Measurements from ENCODE around the gene S100A8.

Gene S100A8

GRCh38 chr1:153392822-153393221 is 1.9 kb upstream of the S100A8 start:
- DNase-seq (ENCODE audit: low read depth in 2 of 2), result no peak
- no peak overlapping the region for H3K4me3 ChIP-seq (replicated peaks in 1 of 2; ENCODE audit: low read depth in 2 of 2, low read length in 2 of 2)
- TF ChIP-seq CTCF (IDR thresholded peaks at IDR 0.05; ENCODE audit: low read depth, low read length), result no peak

- H3K4me3 ChIP-seq (replicated peaks in 1 of 2; ENCODE audit: low read depth in 2 of 2, low read length in 2 of 2), result no peak overlapping the region
- no peak for TF ChIP-seq CTCF (IDR thresholded peaks at IDR 0.05; ENCODE audit: low read depth, low read length)
- DNase-seq (ENCODE audit: low read depth in 2 of 2), result no peak
Measured at GRCh38 chr1:153392258-153392657, 1.4 kb upstream of the S100A8 start.

GRCh38 chr1:153389973-153390879 is 647 bp downstream of the S100A8 start:
- DNase-seq (ENCODE audit: low read depth in 2 of 2), result no peak
- no peak for TF ChIP-seq CTCF (IDR thresholded peaks at IDR 0.05; ENCODE audit: low read depth, low read length)
- no peak overlapping the region for H3K4me3 ChIP-seq (replicated peaks in 1 of 2; ENCODE audit: low read depth in 2 of 2, low read length in 2 of 2)

- no peak for TF ChIP-seq CTCF (IDR thresholded peaks at IDR 0.05; ENCODE audit: low read depth, low read length)
- H3K4me3 ChIP-seq (replicated peaks in 1 of 2; ENCODE audit: low read depth in 2 of 2, low read length in 2 of 2), result no peak overlapping the region
- DNase-seq (ENCODE audit: low read depth in 2 of 2), result no peak
Measured at GRCh38 chr1:153389401-153389800, 1.5 kb downstream of the S100A8 start.

- H3K4me3 ChIP-seq (replicated peaks in 1 of 2; ENCODE audit: low read depth in 2 of 2, low read length in 2 of 2), result no peak overlapping the region
- no peak for TF ChIP-seq CTCF (IDR thresholded peaks at IDR 0.05; ENCODE audit: low read depth, low read length)
- no peak for DNase-seq (ENCODE audit: low read depth in 2 of 2)
Measured at GRCh38 chr1:153387785-153388184, 3.1 kb downstream of the S100A8 start.

- no peak overlapping the region for H3K4me3 ChIP-seq (replicated peaks in 1 of 2; ENCODE audit: low read depth in 2 of 2, low read length in 2 of 2)
- no peak for TF ChIP-seq CTCF (IDR thresholded peaks at IDR 0.05; ENCODE audit: low read depth, low read length)
- DNase-seq (ENCODE audit: low read depth in 2 of 2), result no peak
Measured at GRCh38 chr1:153387001-153387400, 3.9 kb downstream of the S100A8 start.
